GM21825 (cell line): ENCODE results near the gene TTBK1.

ENCODE experiments used
- ATAC-seq: cut with Tn5 transposase; IDR thresholded peaks from one replicate; pipeline ENCODE4 v1.9.1; 2021; ENCODE audit warnings: mild to moderate bottlenecking, moderate library complexity; ENCODE audit not compliant: unreplicated experiment

TTBK1 gene

GRCh38 chr6:43285832-43286231 is 42.6 kb downstream of the TTBK1 start:
- ATAC-seq: no peak

DNA sequence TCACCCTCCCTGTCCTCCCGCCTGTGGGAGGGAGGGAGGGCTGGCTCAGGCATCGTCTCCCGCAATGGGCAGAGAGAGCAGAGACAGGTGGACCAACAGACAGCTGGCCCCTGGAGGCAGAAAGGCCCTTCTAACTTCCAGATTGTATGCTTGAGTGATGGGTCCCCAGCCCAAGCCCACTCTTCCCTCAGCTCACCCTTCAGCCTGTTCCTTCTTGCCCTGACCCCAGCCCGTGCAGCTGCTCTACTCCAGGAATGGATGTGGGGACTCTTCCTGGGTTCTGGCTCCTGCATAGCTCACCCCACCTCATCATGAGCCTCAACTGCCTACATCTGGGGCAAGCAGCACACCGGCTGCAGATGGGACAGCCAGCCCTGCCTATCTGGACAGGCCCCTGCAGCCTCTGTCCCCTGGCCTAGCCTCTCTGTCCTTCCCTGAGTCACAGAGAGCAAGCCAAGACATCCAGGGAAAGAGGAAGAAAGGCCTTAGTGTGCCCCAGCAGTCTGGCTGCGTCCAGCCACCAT is 43.2 kb downstream of the TTBK1 start:
- no peak for ATAC-seq

DNA sequence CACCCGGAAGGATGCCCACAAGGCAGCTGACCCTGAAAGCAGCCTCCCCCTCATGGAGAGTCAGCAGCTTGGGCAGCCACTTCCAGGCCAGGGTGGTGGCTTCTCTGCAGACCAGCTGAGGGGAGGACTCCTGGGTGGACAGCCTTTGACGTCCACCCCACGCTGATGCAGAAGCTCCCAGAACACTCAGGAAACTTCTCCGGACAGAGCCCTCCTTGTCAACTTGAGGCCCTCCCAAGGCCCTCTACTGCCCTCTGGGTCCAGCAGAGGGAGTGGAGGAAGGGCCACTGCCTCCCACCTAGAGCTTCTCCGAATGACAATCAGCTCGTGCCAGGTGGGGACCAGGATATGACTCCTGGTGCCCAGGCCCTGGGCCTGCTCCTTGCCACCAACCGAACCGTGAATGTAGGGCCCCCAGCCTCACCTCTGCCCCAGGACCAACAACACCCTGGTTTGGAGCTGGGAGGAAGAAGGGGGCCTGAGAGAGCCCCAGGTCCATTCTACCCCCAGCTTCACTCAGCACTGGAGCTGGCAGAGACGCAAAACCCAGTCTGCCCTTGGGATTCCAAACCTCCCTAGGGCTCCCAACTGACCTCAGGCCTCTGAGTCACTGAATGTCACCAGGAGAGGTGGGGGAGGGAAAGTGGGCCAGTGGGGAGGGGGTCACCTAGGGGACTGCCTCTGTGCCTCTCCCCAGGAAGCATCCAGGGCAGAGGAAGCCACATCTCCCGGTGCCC is 43.9 kb downstream of the TTBK1 start:
- ATAC-seq: no peak

GRCh38 chr6:43287717-43288679 is 44.7 kb downstream of the TTBK1 start:
- no peak for ATAC-seq

- no peak for ATAC-seq
These were observed 47.1 kb downstream of the TTBK1 start for GRCh38 chr6:43290339-43290904.

- no peak for ATAC-seq
These were observed 47.6 kb downstream of the TTBK1 start for GRCh38 chr6:43290905-43291355.

- no peak for ATAC-seq
These were observed 48.4 kb downstream of the TTBK1 start for GRCh38 chr6:43291708-43292107.

DNA sequence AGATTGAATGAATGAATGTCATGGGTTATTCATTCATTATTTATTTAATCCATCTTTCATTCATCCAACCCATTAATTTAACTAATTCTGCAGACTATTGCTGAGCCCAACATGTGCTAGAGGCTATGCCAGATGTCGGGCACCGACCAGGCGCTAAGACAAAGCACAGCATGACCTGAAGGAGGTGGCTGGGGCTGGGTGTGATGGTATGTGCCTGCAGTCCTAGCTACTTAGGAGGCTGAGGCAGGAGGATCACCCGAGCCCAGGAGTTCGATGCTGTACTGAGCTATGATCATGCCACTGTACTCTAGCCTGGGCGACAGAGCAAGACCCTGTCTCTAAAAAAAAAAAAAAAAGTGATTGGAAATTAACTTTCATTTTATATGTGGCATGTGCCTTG is 49.1 kb downstream of the TTBK1 start:
- ATAC-seq: no peak

- ATAC-seq: no peak
These were observed 49.6 kb downstream of the TTBK1 start for GRCh38 chr6:43292763-43293318.

DNA sequence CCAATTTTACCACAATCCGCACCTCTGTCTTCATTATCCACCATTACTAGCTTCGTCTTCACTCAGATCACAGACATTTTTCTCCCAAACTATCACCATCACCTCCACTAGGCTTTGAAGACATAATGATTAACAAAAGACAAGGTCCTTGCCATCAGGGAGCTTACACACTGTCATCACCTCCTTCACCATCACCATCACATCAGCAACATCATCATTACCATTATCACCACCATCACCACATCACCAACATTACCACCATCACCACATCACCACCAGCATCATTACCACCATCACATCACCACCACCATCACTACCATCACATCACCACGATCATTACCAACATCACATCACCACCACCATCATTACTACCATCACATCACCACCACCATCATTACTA is 50.4 kb downstream of the TTBK1 start:
- no peak for ATAC-seq

GRCh38 chr6:43294536-43294935 is 51.3 kb downstream of the TTBK1 start:
- no peak for ATAC-seq

DNA sequence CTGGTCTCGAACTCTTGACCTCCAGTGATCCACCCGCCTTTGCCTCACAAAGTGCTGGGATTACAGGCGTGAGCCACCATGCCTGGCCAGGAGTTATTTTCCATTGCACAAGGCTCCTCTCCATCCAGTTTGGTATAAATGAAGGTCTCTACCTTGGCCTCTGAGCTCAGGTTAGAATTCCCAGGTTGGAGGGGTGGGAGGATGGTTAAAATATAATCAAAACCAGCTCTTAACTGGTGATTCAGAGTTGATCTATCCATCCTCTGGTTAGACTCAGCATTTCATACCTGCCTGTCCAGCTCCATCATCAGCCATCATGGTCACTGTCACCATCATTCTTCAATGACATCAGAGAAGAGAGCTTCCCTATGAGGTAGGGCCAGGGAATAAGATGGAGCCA is 52.2 kb downstream of the TTBK1 start:
- ATAC-seq: no peak

DNA sequence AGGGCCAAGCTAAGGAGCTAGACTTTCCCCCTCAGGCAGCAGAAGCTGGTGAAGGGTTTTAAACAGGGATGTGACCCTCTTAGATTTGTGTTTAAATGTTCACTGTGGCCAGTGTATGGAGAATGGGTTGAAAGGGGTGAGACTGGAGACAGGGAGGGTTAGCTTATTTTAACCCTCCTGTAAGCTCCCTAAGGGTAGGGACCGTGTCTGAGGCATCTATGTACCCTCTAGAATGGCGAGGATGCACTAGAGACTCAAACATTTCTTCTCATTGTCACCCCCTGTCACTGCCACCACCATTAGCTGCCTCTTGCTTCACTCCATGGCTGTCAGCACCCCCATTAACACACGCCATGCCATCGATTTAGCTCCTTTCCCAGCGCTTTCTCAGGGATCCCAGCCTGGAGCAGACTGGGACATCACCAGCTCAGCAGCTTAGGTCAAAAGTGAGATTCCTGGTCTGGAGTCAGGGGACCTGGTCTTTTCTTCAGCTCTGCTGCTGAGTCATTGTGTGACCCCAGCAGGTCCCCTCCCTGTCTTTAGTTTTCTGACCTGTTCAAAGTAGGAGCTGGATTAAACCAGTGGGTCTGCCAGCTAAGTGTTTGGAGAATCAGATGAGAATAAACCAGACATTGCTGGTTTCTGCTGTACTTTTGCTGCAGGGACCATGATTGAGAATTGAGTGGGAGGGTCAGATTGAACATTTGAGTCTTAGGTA is 53.7 kb downstream of the TTBK1 start:
- no peak for ATAC-seq

DNA sequence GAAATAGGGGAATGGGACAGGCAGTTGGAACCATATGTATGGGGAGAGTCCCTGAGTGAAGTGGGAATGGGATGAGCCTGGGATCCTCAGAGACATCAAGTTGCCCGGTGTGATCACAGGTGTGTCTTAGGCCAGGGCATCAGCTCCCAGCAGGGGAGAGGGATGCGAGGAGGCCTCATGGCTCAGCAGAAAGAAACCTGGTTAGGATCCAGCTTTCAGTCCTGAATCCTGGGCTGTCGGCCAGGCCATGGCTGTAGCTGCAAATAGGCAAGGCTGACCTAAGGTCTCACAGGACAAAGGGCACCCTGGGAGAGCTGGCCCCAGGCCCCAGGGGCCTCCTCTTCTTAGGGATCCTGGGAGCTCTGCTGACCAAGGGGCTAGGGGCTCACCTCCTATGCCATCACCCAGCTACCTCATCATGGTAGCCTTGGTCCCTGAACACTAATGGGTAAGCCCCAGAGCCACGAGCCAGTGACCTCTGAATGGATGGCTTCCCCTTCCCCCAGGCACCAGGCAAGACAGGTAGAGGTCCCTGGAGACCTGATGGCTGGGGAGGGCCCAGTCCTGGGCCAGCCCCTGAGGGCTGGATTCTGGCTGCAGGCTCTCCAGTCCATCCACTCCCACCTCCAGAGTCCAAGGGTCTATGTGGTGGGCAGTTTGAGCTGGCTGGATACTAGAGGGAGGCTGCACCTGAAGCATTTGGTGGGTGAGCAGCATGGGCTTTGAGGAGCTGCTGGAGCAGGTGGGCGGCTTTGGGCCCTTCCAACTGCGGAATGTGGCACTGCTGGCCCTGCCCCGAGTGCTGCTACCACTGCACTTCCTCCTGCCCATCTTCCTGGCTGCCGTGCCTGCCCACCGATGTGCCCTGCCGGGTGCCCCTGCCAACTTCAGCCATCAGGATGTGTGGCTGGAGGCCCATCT is 54.6 kb downstream of the TTBK1 start, which contains the start of gene SLC22A7:
TSS of gene SLC22A7 (plus strand) at position 617 of the 921 bp plus-strand sequence. CDS start at position 716, 99 bp downstream.
- no peak for ATAC-seq

DNA sequence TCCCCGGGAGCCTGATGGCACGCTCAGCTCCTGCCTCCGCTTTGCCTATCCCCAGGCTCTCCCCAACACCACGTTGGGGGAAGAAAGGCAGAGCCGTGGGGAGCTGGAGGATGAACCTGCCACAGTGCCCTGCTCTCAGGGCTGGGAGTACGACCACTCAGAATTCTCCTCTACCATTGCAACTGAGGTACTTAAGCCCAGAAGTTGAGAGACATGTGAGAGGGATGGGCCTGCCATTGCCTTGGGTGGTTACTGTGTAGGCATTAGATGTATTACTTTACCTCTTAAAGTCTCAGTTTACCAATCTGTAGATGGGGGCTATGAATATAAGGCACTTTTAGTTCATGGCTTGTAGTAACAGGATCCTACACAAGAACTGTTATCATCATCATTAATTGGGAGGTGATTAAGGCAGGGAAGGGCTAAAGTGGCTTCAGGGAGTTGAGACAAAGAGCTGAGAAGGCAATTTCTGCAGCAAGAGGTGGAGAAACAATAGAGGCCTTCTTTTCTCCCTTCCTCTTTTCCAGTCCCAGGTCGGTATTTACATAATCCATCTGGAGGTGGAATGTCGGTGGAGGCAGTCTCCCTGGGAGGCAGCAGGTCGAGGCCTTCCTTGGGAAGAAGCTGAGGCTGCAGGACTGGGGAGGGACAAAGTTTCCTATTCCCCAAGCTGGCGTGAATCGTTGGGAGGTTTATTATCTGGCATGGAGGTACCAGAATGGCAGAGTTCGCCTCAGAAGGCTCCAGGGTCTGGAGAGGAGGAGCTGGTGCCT is 55.5 kb downstream of the TTBK1 start:
- ATAC-seq: no peak

- no peak for ATAC-seq
These were observed 56.3 kb downstream of the TTBK1 start for GRCh38 chr6:43299338-43300293.
